ENCODE results near the gene SPDEF. TPM values are rescaled to one million over a fixed set of nuclear protein-coding genes. Genes with fewer than 3 reads are reported as not detected.
A peak's percentile ranks its signal among the peaks of the same experiment; 100 is the strongest.

The SPDEF gene
- polyA plus RNA-seq (2013, experiment 1 of 2), result 0.08 TPM
- polyA plus RNA-seq (2013, experiment 2 of 2), result 0.08 TPM

DNA sequence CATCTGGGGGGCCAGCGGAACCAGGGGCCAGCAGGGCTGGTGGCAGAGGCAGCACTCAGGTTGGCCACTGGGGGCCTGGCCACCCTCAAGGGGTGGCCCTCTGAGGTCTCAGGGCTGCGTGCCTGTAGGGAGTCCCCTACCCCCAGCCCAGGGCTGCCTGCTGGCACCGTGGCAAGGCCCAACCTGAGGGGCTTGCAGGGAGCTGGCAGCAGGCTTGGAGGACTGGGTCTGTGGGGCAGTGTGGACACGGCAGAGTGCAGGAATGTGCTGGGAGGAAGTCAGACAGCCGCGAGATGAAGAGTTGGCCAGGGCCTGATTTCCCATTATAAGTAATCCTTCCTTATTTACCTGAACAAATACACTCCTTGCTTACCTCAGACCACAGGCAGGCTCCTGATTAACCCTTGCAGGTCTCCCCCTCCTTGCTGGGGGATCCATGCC is at the start of gene SPDEF:
TSS of gene SPDEF (minus strand) at position 299 of the 441 bp plus-strand sequence. CDS start 11,874 bp downstream, outside the sequence.
- H3K4ac ChIP-seq (ENCODE audit: low read depth, low read length), result no peak within 1 kb of the TSS
- H3K27ac ChIP-seq (ENCODE audit: low read depth, low read length), result no peak within 1 kb of the TSS
- H3K4me3 ChIP-seq (ENCODE audit: low read length), result no peak within 1 kb of the TSS
- no peak within 1 kb of the TSS for H2BK5ac ChIP-seq (ENCODE audit: low read length)
- H3K79me1 ChIP-seq (ENCODE audit: low read length), result no peaks in the 10 kb centered on the region
- H4K5ac ChIP-seq (ENCODE audit: low read length), result no peak within 1 kb of the TSS
- no peak within 1 kb of the TSS for H3K4me2 ChIP-seq (ENCODE audit: low read length)
- H2AK5ac ChIP-seq (ENCODE audit: low read length), result no peak within 1 kb of the TSS
- no peak within 1 kb of the TSS for H3K23ac ChIP-seq (ENCODE audit: low read length)
- WGBS (ENCODE audit: extremely low coverage, insufficient coverage, low lambda C conversion rate), result no CpG with 5 or more reads among the region's 6 CpGs
- H3K4me1 ChIP-seq (ENCODE audit: control insufficient read depth, low read depth, low read length), result peaks cover 10% of the 10 kb centered on the region
- no peak within 1 kb of the TSS for H3K56ac ChIP-seq (ENCODE audit: low read length)
- no peak within 1 kb of the TSS for H2BK120ac ChIP-seq (ENCODE audit: low read depth, low read length)
- no peak within 1 kb of the TSS for H4K8ac ChIP-seq (ENCODE audit: low read depth, low read length)
- H3K9ac ChIP-seq (ENCODE audit: low read length), result no peak within 1 kb of the TSS
- H3K18ac ChIP-seq (ENCODE audit: low read length), result no peak within 1 kb of the TSS
- no peaks in the 10 kb centered on the region for H3K27me3 ChIP-seq (ENCODE audit: insufficient read depth, low read length, poor library complexity)
- H3K79me2 ChIP-seq (ENCODE audit: control insufficient read depth, insufficient read depth, low read length), result no peaks in the 10 kb centered on the region
- no peaks in the 10 kb centered on the region for H3K36me3 ChIP-seq (ENCODE audit: control insufficient read depth, insufficient read depth, low read length)
- H2BK15ac ChIP-seq (replicated peaks; ENCODE audit: low read depth), result no peak within 1 kb of the TSS
- DNase-seq, result no peak

- H3K27me3 ChIP-seq (ENCODE audit: insufficient read depth, low read length, poor library complexity), result no peaks in the 10 kb centered on the region
- H2BK5ac ChIP-seq (ENCODE audit: low read length), result no peak overlapping the region
- no peak overlapping the region for H2AK5ac ChIP-seq (ENCODE audit: low read length)
- H2BK15ac ChIP-seq (replicated peaks; ENCODE audit: low read depth), result no peak overlapping the region
- no peak overlapping the region for H3K18ac ChIP-seq (ENCODE audit: low read length)
- H3K36me3 ChIP-seq (ENCODE audit: control insufficient read depth, insufficient read depth, low read length), result no peaks in the 10 kb centered on the region
- peaks cover 2% of the 10 kb centered on the region for H3K79me2 ChIP-seq (ENCODE audit: control insufficient read depth, insufficient read depth, low read length)
- no peak overlapping the region for H4K8ac ChIP-seq (ENCODE audit: low read depth, low read length)
- no peak overlapping the region for H3K9ac ChIP-seq (ENCODE audit: low read length)
- H3K27ac ChIP-seq (ENCODE audit: low read depth, low read length), result no peak overlapping the region
- H3K4me3 ChIP-seq (ENCODE audit: low read length), result no peak overlapping the region
- H3K4me1 ChIP-seq (ENCODE audit: control insufficient read depth, low read depth, low read length), result peaks cover 7% of the 10 kb centered on the region
- H3K23ac ChIP-seq (ENCODE audit: low read length), result no peak overlapping the region
- no peak for DNase-seq
- H3K4ac ChIP-seq (ENCODE audit: low read depth, low read length), result no peak overlapping the region
- no peak overlapping the region for H2BK120ac ChIP-seq (ENCODE audit: low read depth, low read length)
- peaks cover 7% of the 10 kb centered on the region for H3K79me1 ChIP-seq (ENCODE audit: low read length)
- H3K4me2 ChIP-seq (ENCODE audit: low read length), result no peak overlapping the region
- no peak overlapping the region for H4K5ac ChIP-seq (ENCODE audit: low read length)
- WGBS (ENCODE audit: extremely low coverage, insufficient coverage, low lambda C conversion rate), result no CpG with 5 or more reads among the region's 4 CpGs
- no peak overlapping the region for H3K56ac ChIP-seq (ENCODE audit: low read length)
These were observed 47.6 kb upstream of the SPDEF start for GRCh38 chr6:34603707-34604106.

- no CpG with 5 or more reads among the region's 10 CpGs for WGBS (ENCODE audit: extremely low coverage, insufficient coverage, low lambda C conversion rate)
- no peak overlapping the region for H2AK5ac ChIP-seq (ENCODE audit: low read length)
- no peak overlapping the region for H3K4me3 ChIP-seq (ENCODE audit: low read length)
- H3K23ac ChIP-seq (ENCODE audit: low read length), result no peak overlapping the region
- no peak overlapping the region for H2BK5ac ChIP-seq (ENCODE audit: low read length)
- no peaks in the 10 kb centered on the region for H3K36me3 ChIP-seq (ENCODE audit: control insufficient read depth, insufficient read depth, low read length)
- H4K5ac ChIP-seq (ENCODE audit: low read length), result no peak overlapping the region
- H3K27ac ChIP-seq (ENCODE audit: low read depth, low read length), result no peak overlapping the region
- H3K4me2 ChIP-seq (ENCODE audit: low read length), result no peak overlapping the region
- peaks cover 2% of the 10 kb centered on the region for H3K79me2 ChIP-seq (ENCODE audit: control insufficient read depth, insufficient read depth, low read length)
- H3K4me1 ChIP-seq (ENCODE audit: control insufficient read depth, low read depth, low read length), result peaks cover 7% of the 10 kb centered on the region
- H3K27me3 ChIP-seq (ENCODE audit: insufficient read depth, low read length, poor library complexity), result no peaks in the 10 kb centered on the region
- no peak overlapping the region for H3K56ac ChIP-seq (ENCODE audit: low read length)
- H3K18ac ChIP-seq (ENCODE audit: low read length), result no peak overlapping the region
- DNase-seq, result peak; percentile 39
- no peak overlapping the region for H3K4ac ChIP-seq (ENCODE audit: low read depth, low read length)
- H4K8ac ChIP-seq (ENCODE audit: low read depth, low read length), result no peak overlapping the region
- H3K79me1 ChIP-seq (ENCODE audit: low read length), result peaks cover 7% of the 10 kb centered on the region
- no peak overlapping the region for H3K9ac ChIP-seq (ENCODE audit: low read length)
- H2BK15ac ChIP-seq (replicated peaks; ENCODE audit: low read depth), result no peak overlapping the region
- no peak overlapping the region for H2BK120ac ChIP-seq (ENCODE audit: low read depth, low read length)
These were observed 46.4 kb upstream of the SPDEF start for GRCh38 chr6:34602318-34603111.

DNA sequence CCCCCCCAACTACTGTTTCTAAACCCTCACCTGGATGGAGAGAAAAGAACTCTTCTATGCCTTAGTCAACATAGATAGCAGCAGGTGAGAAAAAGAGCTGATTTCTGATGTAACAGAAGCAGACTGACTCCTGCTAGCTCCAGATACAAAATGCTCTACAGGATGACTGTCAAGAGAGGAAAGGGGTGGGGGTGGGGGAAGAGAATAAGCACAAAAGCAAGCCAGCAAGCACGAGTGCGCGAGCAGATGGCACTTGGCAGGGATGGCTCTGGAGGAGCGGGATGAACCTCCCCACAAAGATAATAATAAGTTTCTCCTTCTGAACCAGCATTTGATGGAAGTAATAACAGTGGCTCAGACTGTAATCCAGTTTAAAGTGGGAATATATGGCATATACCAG is 45.6 kb upstream of the SPDEF start:
- WGBS (ENCODE audit: extremely low coverage, insufficient coverage, low lambda C conversion rate), result no CpG with 5 or more reads among the region's 4 CpGs
- no peak overlapping the region for H3K18ac ChIP-seq (ENCODE audit: low read length)
- peak overlapping the region; percentile 18 for H3K23ac ChIP-seq (ENCODE audit: low read length)
- no peak overlapping the region for H4K5ac ChIP-seq (ENCODE audit: low read length)
- no peak overlapping the region for H3K4ac ChIP-seq (ENCODE audit: low read depth, low read length)
- H2AK5ac ChIP-seq (ENCODE audit: low read length), result no peak overlapping the region
- peak; percentile 43 for DNase-seq
- no peak overlapping the region for H3K56ac ChIP-seq (ENCODE audit: low read length)
- no peak overlapping the region for H4K8ac ChIP-seq (ENCODE audit: low read depth, low read length)
- no peak overlapping the region for H3K27ac ChIP-seq (ENCODE audit: low read depth, low read length)
- H3K36me3 ChIP-seq (ENCODE audit: control insufficient read depth, insufficient read depth, low read length), result no peaks in the 10 kb centered on the region
- H3K79me2 ChIP-seq (ENCODE audit: control insufficient read depth, insufficient read depth, low read length), result peaks cover 2% of the 10 kb centered on the region
- no peak overlapping the region for H2BK15ac ChIP-seq (replicated peaks; ENCODE audit: low read depth)
- H3K4me3 ChIP-seq (ENCODE audit: low read length), result no peak overlapping the region
- H3K79me1 ChIP-seq (ENCODE audit: low read length), result peaks cover 8% of the 10 kb centered on the region
- no peaks in the 10 kb centered on the region for H3K27me3 ChIP-seq (ENCODE audit: insufficient read depth, low read length, poor library complexity)
- no peak overlapping the region for H3K4me2 ChIP-seq (ENCODE audit: low read length)
- no peak overlapping the region for H2BK120ac ChIP-seq (ENCODE audit: low read depth, low read length)
- no peak overlapping the region for H3K9ac ChIP-seq (ENCODE audit: low read length)
- no peak overlapping the region for H2BK5ac ChIP-seq (ENCODE audit: low read length)
- peaks cover 7% of the 10 kb centered on the region for H3K4me1 ChIP-seq (ENCODE audit: control insufficient read depth, low read depth, low read length)

DNA sequence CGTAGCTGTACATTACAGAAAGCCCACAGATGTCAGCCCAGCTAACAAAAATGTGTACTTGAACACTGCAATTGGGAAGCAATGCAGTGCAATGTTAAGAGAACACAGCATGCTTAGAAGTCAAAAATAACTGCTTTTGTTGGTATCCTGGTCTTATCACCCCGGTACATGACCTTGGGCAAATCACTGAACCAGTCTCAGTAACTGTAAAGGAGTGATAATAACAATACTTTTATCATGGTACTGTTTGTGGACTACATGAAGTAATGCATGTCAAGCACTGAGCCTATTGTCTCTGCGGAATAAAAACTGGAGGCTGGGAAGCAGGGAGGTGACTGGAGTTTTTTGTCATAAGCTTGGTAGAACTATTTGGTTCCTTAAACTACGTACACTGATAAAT is 44.7 kb upstream of the SPDEF start:
- no peak overlapping the region for H3K4me2 ChIP-seq (ENCODE audit: low read length)
- DNase-seq, result no peak
- H3K23ac ChIP-seq (ENCODE audit: low read length), result no peak overlapping the region
- H3K27me3 ChIP-seq (ENCODE audit: insufficient read depth, low read length, poor library complexity), result no peaks in the 10 kb centered on the region
- no CpG with 5 or more reads among the region's 4 CpGs for WGBS (ENCODE audit: extremely low coverage, insufficient coverage, low lambda C conversion rate)
- no peak overlapping the region for H3K9ac ChIP-seq (ENCODE audit: low read length)
- peaks cover 7% of the 10 kb centered on the region for H3K4me1 ChIP-seq (ENCODE audit: control insufficient read depth, low read depth, low read length)
- H3K18ac ChIP-seq (ENCODE audit: low read length), result no peak overlapping the region
- no peak overlapping the region for H3K4me3 ChIP-seq (ENCODE audit: low read length)
- no peak overlapping the region for H2BK5ac ChIP-seq (ENCODE audit: low read length)
- no peaks in the 10 kb centered on the region for H3K36me3 ChIP-seq (ENCODE audit: control insufficient read depth, insufficient read depth, low read length)
- no peak overlapping the region for H4K8ac ChIP-seq (ENCODE audit: low read depth, low read length)
- H3K79me1 ChIP-seq (ENCODE audit: low read length), result peaks cover 8% of the 10 kb centered on the region
- no peak overlapping the region for H3K56ac ChIP-seq (ENCODE audit: low read length)
- no peak overlapping the region for H2BK120ac ChIP-seq (ENCODE audit: low read depth, low read length)
- no peak overlapping the region for H3K27ac ChIP-seq (ENCODE audit: low read depth, low read length)
- H2AK5ac ChIP-seq (ENCODE audit: low read length), result no peak overlapping the region
- H2BK15ac ChIP-seq (replicated peaks; ENCODE audit: low read depth), result no peak overlapping the region
- peaks cover 2% of the 10 kb centered on the region for H3K79me2 ChIP-seq (ENCODE audit: control insufficient read depth, insufficient read depth, low read length)
- no peak overlapping the region for H3K4ac ChIP-seq (ENCODE audit: low read depth, low read length)
- no peak overlapping the region for H4K5ac ChIP-seq (ENCODE audit: low read length)

All from mesendoderm (in vitro differentiated cells).